HG03039 (cell line): Measurements from ENCODE around the gene NCK1.
"Not testable (repeated sequence)": the region's sequence is repeated elsewhere in the genome, so short reads cannot be mapped to it uniquely, and the experiment has no call there.

Experiments used
- ATAC-seq: cut with Tn5 transposase; IDR thresholded peaks from one replicate; pipeline ENCODE4 v1.9.1; 2021; ENCODE audit warnings: mild to moderate bottlenecking, moderate library complexity; ENCODE audit not compliant: unreplicated experiment

The NCK1 gene

GRCh38 chr3:136942803-136943202, 80.8 kb downstream of the NCK1 start:
- no peak for ATAC-seq

DNA sequence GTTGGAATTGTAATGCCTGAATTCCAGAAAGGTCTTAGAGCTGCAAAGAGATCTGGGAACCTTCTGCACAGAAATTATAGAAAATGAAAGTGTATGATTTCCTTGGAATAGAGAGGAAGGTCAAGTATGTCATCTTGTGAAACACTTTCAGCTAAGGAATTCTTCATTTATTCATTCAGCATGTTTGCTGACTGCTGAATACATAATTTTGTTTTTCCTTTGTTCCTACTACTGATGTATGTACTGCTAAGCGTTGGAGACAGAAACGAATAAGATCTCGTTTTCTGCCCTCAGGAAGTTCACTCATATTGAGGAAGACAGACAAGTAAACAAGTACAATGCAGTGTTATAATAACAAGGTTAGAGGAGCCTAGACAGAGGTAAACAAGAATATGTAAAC, 81.4 kb downstream of the NCK1 start:
- no peak for ATAC-seq

DNA sequence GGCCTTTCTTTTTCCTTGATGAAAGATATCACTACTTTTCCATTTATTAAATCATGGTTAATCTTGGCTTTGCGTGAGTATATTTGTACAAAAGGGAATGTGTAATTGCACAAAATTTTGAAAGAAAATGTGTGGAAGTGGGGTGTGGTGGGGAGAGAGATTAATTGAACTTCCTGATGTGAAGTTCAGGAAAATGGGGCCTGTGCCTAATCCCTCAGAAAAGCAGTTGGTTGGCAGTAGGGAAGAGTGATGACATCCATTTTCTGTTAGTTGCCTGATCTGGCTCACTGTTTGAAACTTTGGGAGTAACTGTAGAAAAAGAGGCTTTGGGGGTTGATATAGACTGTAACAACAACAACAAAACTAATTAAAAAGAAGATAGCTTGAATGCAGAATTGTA, 85.0 kb downstream of the NCK1 start:
- no peak for ATAC-seq

DNA sequence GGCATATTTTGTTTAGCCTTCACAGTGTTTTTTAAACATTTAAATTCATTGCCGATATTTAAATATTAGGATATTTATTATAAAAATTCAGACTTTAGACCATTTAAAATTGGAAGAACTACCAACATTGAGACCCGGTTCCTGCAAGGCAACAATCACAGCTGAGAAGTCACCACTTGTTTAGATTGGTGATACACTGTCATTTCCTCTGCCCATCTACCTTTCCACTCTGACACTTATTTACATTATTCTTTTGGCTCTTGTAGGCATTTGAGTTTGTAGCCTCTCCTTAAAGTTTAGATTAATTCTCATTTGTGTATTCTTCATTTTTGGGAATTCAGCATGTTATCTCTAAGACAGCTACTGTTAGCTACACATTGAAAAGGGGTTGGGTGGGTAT, 85.5 kb downstream of the NCK1 start:
- ATAC-seq: no peak

DNA sequence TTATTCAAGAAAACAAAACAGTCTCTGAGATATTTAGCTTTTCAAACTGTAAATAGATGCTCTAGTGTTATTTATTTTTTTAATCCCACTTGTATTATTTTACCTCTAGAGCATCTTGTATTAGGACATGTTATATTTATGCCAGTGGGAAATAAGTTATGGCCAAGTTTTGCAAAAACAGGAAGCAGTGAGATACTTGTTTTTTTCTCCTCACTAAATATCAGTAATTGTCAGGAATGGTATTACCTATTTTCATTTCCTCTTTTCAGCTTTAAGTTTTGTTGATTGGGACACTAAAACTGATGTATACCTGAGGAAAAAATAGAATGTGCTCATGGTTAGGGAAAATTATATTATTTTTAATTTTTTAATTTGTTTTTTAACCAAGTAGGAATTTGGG, 87.1 kb downstream of the NCK1 start:
- ATAC-seq: no peak

GRCh38 chr3:136949708-136950107, 87.7 kb downstream of the NCK1 start:
- no peak for ATAC-seq

DNA sequence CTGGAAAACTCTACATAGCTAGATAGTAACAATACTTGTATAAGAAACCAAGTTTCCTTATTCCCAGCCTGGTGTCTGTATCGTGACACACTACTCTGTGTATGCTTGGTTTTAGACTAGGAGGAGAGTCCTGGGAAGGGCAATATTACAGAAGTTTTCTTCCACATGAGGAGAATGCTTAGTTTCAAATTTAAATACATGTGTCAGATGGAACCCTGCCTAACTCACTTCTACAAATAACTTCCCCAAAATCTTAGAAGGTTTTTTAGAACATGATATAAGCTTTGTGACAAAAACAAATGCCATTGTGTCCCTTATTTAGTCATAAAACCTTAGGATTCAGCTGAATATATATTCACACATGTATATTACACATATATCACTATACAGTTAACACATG, 88.6 kb downstream of the NCK1 start:
- no peak for ATAC-seq

DNA sequence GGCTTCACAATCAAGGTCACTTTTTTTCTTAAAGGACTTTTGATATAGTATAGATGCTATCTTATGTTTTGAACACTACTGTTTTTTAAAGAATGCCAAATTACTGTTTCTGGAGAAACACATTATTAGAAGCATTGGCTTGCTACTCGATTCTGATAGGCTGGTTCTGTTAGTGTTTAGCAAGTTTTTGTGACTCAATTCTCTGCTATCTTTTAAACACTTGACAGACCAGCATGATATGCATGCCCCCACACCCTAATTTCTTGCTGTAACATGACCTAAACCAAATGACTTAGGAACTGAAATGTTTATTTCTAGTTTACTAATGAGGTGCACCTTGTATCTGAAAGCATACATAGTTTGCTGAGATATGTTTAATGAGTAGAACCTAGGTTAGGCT, 90.3 kb downstream of the NCK1 start:
- no peak for ATAC-seq

DNA sequence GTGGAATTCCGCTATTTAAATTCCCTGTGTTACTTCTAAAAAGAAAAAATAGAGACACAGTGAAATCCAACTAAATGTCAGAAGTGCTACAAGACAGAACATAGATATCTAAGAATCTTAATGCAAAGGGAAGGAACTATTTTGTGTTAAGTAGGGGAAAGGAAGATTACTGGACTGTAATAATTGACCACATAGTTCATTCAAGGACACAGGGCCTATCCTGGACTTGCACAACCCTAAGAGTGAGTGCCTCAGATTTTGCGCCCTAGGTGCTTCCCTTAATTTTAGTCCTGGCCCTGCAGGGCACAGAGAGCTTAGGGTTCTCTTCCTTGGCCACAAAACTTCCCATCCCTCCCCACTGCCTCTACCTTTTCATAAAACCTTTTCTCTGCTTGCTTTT, 92.2 kb downstream of the NCK1 start:
- ATAC-seq: no peak

- ATAC-seq: no peak
Observed at GRCh38 chr3:136954980-136955780, 93.2 kb downstream of the NCK1 start.

DNA sequence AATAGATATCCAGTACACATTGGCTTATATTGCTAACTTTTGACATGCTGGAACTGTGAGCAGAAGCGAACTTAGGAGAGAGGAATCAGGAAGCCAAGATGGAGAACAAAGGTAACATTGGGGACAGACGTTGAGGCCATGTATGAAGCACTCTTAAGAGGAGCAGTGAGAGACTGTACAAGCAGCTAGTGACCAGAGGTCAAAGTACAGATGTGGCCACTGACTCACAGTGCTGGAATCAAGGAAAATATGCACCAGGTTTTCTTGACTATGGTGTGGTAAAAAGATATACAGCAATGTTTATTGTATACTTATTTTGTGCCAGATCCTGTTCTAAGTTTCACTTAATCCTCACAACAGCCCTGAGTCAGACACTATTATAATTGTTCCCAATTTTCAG, 93.8 kb downstream of the NCK1 start:
- no peak for ATAC-seq

DNA sequence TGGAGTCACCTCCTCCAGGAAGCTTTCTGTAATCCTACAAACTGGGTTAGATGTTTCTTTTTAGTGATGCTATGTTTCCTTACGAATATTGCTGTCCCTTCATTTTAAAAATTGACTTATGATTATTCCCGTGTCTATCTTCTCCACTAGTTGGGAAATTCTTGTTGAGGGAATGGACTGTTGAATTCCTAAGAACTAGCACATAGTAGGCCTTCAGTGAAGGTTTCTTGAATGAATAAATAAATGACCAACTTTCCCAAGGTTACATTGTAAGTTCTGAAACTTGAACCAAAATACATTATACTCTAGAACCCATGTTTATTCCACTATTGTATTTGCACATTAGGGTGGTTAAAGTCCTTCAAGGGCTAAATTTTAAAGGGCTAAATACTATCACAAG, 95.0 kb downstream of the NCK1 start:
- ATAC-seq: no peak

DNA sequence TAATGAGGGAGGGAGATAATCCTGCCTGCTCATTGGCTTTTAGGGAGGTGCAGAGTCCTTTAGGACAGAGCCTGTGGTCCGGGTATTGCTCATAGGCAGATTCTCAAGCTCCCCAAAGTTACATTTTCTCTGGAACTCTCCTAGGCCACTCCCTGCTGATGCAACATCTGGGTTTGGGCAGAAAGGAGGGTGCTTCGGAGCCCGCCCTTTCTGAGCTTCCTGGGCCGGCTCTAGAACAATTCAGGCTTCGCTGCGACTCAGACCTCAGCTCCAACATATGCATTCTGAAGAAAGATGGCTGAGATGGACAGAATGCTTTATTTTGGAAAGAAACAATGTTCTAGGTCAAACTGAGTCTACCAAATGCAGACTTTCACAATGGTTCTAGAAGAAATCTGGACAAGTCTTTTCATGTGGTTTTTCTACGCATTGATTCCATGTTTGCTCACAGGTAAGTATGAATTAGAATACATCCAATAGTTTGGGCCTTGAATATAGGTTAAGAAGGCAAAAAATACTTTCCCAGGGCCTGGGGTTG, 95.8 kb downstream of the NCK1 start, which contains the start of gene IL20RB:
TSS of gene IL20RB (plus strand) at position 233 of the 538 bp plus-strand sequence. CDS start at position 364, 131 bp downstream.
- ATAC-seq: no peak

- no peak for ATAC-seq
Observed at GRCh38 chr3:136958939-136959338, 96.9 kb downstream of the NCK1 start.

DNA sequence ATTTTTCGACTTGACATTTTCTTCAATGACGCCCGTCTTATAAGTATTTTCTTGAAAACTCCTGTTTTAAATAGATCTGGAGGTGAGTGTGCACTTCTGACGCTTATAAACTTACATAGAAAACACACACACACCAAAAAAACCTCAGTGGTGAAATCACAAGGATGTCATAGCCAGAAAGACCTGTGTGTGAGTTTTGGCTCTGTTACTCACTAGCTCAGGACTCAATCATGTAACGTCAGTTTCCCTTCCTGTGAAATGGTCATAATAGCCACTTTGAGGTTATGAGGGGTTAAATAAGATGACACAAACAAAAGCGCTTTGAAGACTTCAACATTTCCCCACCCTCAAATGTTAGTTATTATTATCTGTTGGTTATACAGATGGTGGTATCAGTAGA, 97.6 kb downstream of the NCK1 start:
- ATAC-seq: no peak

DNA sequence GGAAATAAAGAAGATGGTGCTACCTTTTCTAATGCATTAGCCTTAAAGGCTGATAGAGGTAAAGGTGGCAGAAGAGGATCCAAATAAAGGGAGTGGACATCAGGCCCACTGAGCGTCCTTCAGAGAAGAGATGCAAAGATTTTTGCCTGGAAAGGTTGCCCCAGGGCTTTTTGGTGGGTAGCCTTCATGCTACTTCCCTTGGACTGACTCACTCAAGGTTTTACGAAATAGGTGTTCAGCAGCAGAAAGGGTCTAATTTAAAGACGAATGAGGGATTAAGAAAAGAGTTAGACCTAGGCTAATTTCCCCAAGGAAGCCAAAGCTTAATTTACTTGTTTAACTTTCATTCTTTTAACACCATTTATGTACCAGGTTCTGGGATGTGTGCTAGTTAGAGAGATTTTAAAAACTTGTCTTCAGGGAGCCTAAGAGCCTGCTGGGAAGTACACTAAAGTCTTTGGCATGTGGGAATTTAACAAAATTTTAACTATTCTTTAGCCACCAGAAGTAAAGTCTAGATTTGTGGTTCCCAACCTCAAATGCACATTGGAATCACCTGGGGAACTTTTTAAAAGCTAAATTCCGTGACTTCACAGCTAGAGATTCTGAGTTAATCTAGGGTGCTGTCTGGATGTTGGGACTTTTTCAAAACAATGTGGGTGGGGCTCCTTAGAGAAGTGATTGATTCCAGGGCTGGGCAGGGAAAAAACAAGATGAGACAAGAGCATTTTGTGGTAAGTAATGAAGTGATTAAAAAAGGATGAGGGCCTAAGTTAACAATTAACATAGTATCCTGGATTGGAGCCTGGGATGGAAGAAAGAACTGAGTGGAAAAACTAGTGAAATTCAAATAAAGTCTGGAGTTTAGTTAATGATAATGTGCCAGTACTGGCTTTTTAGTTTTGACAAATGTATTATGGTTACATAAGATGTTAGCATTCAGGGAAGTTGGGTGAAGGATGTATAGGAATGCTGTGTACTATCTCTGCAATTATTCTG, 99.1 kb downstream of the NCK1 start:
- ATAC-seq: no peak

GRCh38 chr3:136962927-136963326, 100.9 kb downstream of the NCK1 start:
- no peak for ATAC-seq

- not testable (repeated sequence) for ATAC-seq
Observed at GRCh38 chr3:136969539-136969938, 107.5 kb downstream of the NCK1 start.

DNA sequence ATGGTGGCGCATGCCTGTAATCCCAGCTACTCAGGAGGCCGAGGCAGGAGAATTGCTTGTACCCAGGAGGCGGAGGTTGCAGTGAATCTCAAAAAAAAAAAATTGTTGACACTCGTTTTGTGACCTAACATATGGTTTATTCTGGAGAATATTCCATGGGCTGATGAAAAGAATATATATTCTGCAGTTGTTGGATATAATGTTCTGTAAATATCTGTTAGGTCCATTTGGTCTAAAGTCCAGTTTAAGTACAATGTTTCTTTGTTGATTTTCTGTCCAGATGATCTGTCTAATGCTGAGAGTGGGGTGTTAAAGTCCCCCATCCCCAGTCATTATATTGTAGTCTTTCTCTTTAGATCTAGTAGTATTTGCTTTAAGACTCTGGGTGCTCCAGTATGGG, 111.3 kb downstream of the NCK1 start:
- ATAC-seq: no peak

DNA sequence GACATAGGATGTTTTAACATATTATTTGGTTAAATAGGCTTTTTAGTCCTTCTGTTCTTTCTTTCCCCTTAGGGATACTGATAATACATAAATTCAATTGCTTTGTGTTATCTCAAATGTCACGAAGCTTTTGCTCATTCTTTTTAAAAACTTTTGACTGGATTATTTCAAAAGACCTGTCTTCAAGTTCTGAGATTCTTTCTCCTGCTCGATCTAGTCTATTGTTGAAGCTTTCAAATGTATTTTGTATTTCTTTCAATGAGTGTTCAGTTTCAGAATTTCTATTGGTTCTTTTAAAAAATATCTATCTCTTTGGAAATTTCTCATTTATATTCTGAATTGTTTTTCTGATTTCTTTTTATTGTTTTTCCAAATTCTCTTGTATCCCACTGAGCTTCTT, 112.7 kb downstream of the NCK1 start:
- no peak for ATAC-seq

- no peak for ATAC-seq
Observed at GRCh38 chr3:136979204-136979603, 117.2 kb downstream of the NCK1 start.

- ATAC-seq: no peak
Observed at GRCh38 chr3:136979684-136980083, 117.7 kb downstream of the NCK1 start.
